ENCODE measurements around the gene INPP4A.

Gene INPP4A

DNA sequence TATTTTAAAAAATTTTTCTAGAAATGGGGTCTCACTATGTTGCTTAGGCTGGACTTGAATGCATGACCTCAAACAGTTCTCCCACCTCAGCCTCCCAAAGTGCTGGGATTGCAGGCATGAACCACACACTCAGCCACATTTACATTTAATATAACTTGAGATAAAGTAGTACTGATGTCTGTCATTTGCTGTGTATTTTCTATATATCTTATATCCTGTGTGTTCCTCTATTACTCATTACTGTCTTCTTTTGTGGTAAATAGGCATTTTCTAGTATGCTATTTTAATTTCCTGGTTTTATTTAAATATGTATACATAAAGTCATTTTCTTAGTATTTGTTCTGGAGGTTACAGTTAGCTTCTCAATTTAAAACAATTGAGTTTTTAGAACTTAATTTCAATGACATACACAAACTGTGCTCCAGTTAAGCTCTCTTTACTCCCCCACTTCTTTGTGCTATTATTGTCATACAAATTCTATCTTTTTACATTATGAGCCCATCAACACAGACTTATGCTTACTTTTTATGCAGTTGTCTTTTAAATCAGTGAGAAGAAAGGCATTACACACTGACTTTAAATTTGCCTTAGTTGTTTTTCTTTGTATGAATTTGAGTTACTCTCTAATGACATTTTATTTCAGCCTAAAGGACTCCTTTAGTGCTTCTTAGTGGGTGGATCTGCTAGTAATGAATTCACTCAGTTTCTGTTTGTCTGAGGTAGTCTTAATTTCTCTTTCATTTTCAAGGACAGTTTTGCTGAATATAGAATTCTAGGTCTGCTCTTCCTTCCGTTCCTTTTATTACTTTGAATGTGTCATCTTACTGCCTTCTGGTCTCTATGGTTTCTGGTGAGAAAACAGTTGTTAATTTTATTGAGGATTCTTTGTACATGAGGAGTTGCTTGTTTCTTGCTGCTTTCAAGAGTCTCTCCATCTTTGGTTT lies 6.2 kb upstream of the INPP4A start:
- no peak for DNase-seq

DNA sequence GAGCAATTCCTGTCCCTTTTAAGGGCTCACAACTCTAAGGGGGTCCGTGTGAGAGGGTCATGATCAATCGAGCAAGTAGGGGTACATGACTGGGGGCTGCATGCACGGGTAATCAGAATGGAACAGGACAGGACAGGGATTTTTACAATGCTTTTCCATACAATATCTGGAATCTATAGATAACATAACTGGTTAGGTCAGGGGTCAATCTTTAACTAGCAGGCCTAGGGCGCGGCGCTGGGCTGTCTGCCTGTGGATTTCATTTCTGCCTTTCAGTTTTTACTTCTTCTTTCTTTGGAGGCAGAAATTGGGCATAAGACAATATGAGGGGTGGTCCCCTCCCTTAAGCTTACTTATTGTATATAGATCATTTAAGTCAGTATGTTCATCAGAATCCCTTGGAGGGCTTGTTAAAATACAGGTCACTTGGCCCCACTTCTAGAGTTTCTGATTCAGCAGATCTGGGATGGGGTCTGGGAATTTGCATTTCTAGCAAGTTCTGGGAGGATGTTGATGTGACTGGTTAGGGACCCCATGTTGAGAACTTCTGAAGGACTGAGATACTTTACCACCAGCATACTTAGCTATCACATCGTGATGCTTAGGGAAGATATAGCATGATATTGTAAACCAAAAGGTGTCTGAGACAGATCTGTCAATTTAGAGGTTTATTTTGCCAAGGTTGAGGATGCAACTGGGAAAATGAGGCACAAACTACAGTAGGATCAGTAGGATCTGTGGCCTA lies 2.8 kb upstream of the INPP4A start:
- no peak for DNase-seq

DNA sequence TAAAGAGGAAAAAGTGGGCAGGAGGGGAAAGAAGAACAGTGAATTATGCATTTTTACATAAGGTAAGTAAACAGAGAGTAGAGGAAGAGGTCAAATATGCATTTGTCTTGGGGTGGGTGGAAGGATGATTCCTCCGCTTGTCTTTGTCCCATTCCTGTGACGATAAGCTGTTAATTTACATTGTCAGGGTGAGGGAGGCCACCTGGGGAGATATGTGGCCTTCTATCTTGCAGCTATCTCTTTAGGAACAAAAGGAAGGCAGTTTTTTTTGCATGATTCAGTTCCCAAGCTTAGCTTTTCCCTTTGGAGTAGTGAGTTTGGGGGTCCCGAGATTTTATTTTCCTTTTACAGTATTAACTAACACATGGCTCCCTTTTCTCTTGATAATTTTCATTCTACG lies 2.2 kb upstream of the INPP4A start:
- no peak for DNase-seq

DNA sequence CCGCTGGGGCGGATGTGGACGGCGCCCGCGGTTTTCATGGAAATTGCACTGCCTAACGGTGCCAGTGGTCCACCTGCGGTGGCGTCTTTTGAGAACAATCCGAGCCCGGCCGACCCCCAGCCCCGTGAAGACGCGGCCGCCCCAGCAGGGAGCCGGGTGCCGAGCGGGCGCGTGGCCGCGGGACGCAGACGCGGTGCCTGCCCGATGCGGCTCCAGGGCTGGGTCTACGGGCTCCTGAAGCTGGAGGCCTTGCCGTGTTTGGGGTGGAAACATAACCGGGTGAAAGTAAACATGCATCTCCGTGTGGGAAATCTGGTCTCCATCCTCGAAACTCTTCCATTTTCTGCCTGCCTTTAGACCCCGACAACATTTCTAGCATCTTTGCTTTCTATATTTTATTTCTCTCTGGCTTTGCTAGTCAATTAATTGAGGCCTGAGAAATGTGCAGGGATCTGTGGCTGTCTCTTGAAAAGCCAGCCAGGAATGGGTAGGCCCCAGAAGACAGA lies 572 bp downstream of the INPP4A start:
- DNase-seq, result no peak

DNA sequence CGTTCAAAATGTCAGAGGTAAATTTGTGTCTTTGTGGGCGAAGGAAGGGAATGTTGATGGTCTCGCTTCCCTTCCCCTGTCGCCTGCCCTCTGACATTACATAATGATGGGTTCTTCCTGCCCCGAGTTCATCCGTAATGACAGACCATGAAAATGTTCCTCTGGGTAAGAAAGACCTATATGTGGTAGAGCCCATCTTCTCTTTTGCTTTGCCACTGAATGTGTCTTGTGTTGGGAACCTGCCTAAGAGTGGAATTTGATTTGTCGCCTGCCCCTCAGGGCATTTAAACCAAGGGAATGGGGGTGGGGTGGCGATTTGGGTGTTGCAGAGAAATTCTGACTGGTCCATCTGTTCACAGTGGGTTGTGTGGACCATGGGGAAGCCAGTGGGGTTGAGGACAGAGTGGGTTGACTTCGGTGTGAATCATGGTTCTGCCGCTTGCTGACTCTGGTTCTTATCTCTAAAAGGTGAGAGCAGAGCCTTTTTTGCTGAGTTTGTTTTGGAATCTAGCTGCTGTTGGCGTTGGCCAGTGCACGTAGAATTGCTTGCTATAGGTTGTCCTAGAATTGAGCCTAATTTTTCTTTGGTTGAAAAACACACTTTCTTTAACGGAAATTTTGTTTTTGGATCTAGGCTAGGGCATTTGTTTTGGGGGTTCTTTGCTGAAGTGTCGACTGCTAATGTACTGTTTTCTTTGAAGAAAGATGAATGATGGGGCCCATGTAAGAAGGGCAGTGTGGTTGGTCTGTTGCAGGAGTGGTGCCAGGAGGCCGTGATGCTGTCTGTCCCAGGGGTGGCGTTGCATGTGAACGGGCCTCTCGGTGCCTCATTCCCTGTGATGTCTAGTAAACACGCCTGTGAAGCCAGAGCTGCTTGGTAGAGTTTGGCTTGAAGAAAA lies 1.3 kb downstream of the INPP4A start:
- DNase-seq, result no peak

DNA sequence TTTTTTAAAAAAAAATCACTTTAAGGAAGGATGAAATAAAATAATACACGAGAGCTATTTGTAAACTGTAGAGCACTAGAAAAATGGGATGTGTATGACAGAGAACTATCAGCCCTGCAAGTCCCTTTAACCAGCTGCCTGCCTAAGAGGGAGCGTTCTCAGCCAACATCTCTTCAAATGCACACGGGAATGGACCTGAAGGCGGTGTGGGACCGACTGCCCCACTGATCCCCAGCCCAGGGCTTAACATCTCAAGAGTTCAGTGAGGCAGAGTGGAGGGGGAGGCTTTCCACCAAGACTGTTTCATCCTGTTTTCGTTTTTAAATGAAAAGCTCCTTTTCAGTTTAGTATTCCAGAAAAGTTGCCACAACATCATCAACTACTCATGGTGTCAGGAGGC lies 2.2 kb downstream of the INPP4A start:
- no peak for DNase-seq

DNA sequence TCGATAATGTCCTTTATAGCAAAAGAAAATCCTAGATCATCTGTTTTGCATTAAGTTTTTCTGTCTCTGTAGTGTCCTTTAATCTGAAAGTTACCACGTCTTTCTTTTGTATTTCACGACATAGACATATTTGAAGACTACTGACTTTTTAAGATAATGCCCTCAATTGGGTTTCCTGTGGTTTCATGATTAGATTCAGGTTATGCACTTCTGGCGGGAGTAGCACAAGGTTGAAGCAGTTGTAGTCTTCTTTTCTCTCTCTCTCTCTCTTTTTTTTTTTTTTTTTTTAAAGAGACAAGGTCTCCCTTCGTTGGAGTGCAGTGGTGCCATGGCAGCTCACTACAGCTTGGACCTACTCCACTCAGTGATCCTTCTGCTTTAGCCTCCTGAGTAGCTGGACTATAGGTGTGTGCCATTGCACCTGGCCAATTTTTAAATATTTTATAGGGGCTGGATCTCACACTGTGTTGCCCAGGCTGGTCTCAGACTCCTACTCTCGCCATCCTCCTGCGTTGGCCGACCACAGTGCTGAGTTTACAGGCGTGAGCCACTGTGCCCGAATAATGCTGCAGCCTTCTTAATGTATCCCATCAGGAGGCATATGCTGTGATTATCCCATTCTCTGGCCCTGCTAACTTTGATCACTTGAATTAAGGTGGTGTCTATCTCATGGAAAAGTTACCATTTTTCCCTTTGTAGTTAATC lies 3.9 kb downstream of the INPP4A start:
- DNase-seq, result no peak

DNA sequence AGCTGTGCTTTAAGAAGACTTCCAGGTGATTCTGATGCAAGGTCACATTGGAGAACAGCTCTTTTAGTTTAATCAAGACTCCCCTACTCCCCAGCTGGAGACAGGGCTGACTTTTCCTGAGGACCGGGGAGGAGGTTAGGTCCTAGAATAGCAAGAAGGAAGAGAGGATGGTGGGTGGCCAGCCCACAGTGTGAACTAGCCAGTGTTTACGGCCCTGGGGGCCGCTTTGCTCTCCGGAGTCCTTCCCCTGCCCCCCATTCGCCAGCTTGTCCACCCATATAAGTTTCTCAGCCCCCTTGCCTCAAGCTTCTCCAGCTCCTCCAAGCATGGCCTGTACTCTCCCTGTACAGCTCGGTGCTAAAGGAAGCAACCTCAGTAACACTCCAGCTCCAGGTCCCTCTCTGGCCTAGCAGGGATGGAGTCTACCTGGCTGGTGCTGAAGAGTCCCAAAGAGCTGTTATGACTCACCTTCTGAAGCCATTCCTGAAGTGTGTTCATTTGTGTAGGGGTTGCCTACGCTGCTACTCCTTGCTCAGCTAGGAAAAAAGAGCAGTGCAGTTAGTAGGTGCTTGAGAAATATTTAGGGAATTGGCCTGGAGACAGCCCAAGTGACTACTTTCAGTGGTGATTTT lies 7.9 kb downstream of the INPP4A start:
- no peak for DNase-seq

DNA sequence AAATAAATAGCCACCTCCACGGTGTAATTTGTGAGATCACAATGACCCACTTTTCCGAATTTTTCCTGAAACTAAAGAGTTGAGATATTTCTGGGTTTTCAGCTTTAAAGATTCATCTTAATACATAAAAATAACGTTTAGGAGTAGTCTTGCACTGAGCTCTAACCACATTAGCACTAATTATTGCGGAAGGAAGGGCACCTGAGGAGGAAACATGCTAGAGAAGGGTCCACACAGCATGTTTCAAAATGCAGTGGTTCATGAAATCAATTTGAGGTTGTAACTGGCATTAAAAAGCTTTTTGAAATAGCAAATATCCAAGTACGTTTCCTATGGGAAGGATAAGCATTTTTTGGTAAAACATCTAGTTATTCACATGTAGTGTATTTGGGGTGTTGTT lies 8.4 kb downstream of the INPP4A start:
- DNase-seq, result no peak

DNA sequence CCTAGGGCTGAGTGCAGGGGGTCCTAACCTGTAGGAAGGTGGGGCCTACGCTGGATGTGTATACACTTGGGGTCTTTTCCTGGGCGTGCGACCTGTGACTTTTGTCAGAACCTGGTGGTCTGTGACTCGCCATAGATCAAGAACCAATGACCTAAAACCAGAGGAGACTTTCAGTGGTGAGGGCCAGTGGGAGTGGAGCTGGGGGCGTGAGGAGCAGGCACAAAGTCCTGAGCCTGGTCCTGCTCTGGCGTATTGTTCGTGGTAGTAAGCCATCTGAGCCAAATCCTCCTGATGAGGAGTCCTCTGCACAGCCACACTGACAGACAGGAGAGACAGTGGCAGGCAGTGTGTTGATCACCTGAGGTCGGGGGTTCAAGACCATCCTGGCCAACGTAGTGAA lies 8.9 kb downstream of the INPP4A start:
- no peak for DNase-seq

DNA sequence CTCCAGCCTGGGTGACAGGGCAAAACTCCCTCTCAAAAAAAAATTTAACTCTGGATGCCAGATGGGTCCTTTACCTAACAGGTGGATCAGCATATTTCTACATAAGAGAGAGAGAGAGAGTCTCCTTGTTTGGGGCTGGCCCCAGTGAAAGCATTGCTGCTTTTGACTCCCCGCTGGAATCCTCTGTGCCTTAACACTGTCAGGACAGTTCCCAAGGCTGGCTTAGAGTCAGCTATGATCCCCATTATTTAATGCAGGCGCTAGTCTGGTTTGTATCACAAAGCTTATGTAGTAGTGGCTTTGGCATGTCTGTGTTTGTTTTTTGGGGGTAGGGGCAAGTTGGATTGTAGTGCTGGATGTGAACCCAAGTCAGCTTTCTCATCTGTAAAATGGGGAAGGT lies 9.4 kb downstream of the INPP4A start:
- DNase-seq, result no peak

DNA sequence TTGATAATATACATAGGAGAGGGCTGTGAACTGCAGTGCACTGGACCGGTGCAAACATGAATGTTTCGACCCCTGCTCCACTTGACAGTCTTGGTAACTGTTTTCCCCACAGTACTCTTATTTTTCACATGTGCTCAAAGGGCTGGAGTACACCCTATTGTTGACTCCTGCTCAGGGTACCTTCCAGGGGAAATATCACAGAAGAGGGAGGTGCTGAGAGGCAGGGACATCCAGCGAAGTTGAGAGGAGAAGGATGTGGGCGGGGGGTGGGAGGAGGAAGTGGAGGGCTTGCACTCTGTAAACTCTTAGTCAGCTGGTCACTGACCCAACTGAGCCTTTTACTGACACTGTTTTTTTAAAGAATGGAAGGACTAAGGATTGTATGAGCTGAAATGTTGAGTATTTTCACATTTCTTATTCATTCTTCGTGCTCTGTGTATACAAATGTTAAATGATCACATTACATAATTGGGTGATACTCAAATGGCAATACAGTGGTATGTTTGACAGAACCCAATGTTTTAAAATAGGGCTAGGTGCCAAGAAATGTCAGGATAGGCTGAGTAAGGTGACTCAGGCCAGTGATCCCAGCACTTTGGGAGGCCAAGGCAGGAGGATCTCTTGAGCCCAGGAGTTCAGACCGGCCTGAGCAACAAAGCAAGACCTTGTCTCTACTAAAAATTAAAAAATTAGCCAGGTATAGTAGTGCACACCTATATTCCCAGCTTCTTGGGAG lies 10.0 kb downstream of the INPP4A start:
- DNase-seq, result no peak

DNA sequence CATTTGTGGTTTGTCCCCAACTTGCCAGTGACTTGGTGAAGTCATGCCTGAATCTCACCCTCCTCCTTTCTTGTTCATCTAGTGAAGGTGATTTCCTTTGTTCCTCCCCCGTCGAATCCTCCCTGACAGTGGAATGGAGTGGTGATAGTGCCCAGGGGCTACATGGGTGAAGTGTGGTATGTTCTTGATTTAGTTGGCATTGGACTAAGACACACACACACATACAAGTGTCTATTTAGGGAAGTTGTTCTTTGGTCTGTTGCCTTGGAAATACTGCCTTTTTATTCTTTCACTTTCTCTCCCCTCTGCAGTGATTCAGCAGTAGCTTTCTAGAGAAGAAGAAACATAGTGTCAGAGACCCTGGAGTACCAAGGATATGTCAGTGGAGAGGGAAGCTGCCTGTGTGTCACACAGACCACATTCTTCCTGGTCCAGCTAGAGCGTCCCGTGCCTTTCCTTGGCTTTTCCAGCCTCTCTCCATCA lies 10.9 kb downstream of the INPP4A start:
- no peak for DNase-seq

DNA sequence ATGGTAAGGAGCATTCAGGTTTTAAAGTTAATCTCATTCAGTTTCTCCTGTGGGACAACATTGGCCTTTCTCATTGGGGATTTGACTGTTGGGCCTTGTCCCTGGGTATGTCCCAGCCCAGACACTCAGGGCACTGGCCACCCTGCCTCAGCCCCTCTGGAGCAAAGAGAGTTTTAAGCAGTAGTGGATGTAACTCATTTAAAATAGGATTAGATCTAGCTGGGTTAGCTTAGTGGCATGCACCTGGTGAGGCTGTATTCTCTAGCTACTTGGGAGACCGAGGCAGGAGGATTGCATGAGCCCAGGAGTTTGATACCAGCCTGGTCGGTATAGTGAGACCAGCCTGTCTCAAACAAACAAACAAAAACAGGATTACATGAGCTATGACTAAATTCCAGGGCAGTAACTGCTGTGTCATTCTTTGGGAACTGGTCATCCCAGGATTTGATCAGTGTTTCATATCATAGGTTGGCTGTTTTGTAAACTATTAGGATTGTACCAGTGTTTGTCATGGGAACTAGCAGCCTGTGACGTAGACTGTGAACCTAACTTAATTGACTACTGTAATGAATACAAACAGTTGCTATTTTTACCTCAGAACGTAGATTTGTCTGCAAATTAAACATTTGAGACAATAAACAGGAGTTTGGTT lies 12.5 kb downstream of the INPP4A start:
- no peak for DNase-seq

DNA sequence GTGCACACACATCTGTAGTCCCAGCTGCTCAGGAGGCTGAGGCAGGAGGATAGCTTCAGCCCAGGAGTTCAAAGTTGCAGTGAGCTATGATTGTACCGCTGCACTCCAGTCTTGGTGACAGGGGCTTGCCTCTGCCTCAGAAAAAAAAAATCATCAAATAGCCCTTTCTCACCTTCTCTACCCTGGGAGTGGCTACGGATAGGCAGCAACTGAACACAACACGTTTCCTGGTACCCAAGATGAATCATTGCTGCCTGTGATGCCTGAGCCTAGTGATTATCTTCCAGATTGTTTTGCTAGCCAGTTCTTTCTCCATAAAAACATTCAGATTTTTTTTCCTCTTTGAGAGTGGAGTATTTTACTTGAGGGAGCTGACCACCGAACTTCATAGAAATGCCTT lies 13.5 kb downstream of the INPP4A start:
- DNase-seq, result no peak

DNA sequence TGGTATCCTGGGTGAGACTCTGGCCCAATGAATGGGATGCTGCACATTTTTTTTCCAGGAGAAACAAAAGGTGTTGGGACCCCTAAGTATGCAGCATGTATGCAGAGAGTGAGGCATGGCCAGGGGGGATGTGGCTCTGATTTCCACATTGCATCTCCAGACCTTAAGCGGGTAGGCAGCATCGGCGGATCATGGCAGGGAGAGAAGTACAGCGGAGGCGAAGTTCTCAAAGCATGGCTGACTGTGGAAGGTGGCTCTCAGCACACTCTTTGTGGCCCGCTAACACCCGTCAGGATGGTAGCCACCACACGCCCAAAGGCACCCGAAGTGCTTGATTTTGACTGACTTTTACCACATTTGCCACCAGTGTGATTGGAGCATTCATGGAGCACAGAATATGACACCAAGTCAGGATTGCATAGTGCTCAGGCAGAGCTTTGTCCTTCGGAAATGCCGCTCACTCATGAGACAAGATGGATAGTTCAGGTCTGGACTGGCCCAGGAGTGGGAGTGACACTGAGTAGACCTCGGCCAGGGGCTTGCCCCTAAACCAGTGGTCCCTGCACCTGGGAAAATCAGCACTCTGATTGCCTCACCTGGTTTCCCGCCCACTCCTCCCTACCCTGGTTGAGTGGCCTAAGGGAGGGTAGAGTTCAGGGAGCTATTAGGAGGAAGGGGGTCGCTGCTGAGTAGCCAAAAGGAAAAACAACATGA lies 14.2 kb downstream of the INPP4A start:
- no peak for DNase-seq

DNA sequence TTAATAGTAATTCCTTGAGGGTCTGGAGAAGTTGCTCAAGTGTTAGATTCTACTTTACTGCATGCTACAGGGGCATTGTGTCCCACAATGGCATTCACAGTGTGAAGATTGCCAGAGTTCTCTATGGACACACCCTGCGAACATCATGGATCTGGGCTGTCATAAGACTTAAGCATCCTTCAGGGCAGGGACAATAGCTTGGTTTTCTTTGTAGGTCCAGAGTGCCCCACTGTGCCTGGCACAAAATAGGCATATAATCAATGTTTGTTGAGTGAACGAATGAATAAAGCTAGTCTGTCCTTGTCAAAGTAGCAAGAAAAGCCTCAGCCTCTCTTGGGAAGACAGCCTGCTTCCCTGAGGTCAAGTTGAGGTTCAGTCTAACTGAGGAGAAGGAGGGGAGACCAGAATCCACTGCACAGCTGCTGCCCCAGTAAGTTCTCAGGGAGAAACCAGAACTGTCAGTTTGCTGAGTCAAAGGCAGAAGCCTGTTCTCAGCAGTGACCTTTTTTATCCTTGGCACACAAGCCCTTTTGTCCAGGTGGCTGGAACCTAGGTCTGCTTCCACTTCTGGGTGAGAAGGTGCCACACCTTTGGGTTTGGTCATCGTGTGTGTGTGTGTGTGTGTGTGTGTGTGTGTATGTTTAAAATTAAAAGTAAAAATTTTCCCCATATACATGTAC lies 15.0 kb downstream of the INPP4A start:
- DNase-seq, result no peak

DNA sequence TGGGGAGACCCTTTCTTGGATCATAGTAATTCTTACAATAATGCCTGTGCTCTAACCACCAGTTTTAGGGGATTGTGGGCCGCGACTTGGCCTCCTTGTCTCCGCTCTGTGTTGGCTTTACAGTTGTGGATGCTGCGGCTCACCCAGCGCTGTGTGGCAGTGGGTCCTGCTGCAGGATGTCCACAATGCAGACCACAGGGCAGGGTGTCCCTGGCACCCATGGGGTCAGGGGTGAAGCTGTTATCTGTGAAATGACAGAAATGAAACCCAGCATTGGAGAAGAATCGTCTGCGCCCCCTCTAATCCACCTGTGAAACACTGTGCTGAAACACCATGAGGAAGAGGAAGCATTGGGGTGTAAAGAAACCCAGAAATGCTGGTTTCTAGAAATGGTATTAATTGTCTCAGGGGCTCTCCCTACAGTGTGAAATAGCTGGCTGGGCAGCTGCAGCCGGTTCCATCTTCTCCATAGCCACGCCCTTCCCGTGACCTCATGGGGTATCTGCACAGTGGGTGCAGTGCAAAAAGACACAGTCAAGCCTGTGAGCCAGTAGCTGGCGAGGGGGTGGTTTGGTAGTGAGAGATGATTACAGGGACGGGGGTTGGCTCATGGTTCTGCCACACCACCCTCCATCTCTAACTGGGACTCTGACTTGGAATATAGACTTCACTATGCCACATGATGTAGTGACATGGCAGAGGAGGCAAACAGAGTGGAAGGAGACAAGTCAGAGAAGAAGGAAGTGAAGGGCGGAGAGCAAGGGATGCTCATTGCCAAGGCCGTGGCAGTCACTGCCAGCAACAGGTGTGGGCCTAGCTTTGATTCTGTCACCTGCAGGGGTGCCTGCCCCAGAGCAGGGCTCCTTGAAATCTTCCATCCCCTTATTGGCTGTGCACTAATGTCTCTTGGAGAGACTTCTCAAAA lies 16.2 kb downstream of the INPP4A start:
- DNase-seq, result no peak
